Measurements from ENCODE around the gene NHS.

NHS gene

GRCh38 chrX:17736478-17736855, 361.5 kb downstream of the NHS start:
- Histone ChIP-seq H3K4me1 (ENCODE audit: insufficient read depth, low read length) (no peaks in the 10 kb centered on the region), H3K4me3 (ENCODE audit: low read depth in 1 of 2, low read length in 2 of 2) (no peak overlapping the region), H3K36me3 (ENCODE audit: insufficient read depth, low read length) (no peaks in the 10 kb centered on the region), H3K27me3 (ENCODE audit: insufficient read depth, low read length, poor library complexity) (no peaks in the 10 kb centered on the region), H3K9me3 (ENCODE audit: insufficient read depth, low read length, severe bottlenecking) (no peaks in the 10 kb centered on the region), H3K9ac (ENCODE audit: low read depth, low read length) (no peak overlapping the region), H2AFZ (ENCODE audit: low read depth, low read length) (no peak overlapping the region), H3K4me2 (ENCODE audit: insufficient read depth, low read length) (no peak overlapping the region), H3K27ac (ENCODE audit: low read length) (no peak overlapping the region), H4K20me1 (ENCODE audit: insufficient read depth, low read length) (no peaks in the 10 kb centered on the region), H3K79me2 (ENCODE audit: insufficient read depth, low read length) (no peaks in the 10 kb centered on the region)
- TF ChIP-seq CTCF (IDR thresholded peaks at IDR 0.05; ENCODE audit: borderline replicate concordance, extremely low read depth, low read length, poor library complexity, severe bottlenecking) (no peak), EZH2 (IDR thresholded peaks at IDR 0.05; ENCODE audit: borderline replicate concordance, low read depth, low read length, severe bottlenecking) (no peak)
- ATAC-seq (ENCODE audit: insufficient read depth, low read depth) (no peak), DNase-seq (no peak)

GRCh38 chrX:17736856-17737709, 362.1 kb downstream of the NHS start, which contains the start of gene SCML1:
TSS of gene SCML1 (plus strand) at chrX:17737493. CDS start at chrX:17744187, 6,694 bp downstream.
- H3K36me3 ChIP-seq (ENCODE audit: insufficient read depth, low read length): no peaks in the 10 kb centered on the region
- H3K27me3 ChIP-seq (ENCODE audit: insufficient read depth, low read length, poor library complexity): no peaks in the 10 kb centered on the region
- H4K20me1 ChIP-seq (ENCODE audit: insufficient read depth, low read length): no peaks in the 10 kb centered on the region
- no peak within 1 kb of the TSS for H3K27ac ChIP-seq (ENCODE audit: low read length)
- no peak within 1 kb of the TSS for H3K4me3 ChIP-seq (ENCODE audit: low read depth in 1 of 2, low read length in 2 of 2)
- no peak within 1 kb of the TSS for H3K9ac ChIP-seq (ENCODE audit: low read depth, low read length)
- no peak for ATAC-seq (ENCODE audit: insufficient read depth, low read depth)
- DNase-seq: no peak
- no peaks in the 10 kb centered on the region for H3K9me3 ChIP-seq (ENCODE audit: insufficient read depth, low read length, severe bottlenecking)
- no peak for TF ChIP-seq EZH2 (IDR thresholded peaks at IDR 0.05; ENCODE audit: borderline replicate concordance, low read depth, low read length, severe bottlenecking)
- TF ChIP-seq CTCF (IDR thresholded peaks at IDR 0.05; ENCODE audit: borderline replicate concordance, extremely low read depth, low read length, poor library complexity, severe bottlenecking): no peak
- H3K79me2 ChIP-seq (ENCODE audit: insufficient read depth, low read length): no peaks in the 10 kb centered on the region
- no peak within 1 kb of the TSS for H3K4me2 ChIP-seq (ENCODE audit: insufficient read depth, low read length)
- no peak within 1 kb of the TSS for H2AFZ ChIP-seq (ENCODE audit: low read depth, low read length)
- H3K4me1 ChIP-seq (ENCODE audit: insufficient read depth, low read length): no peaks in the 10 kb centered on the region

GRCh38 chrX:17737710-17737985, 362.6 kb downstream of the NHS start:
- H3K9me3 ChIP-seq (ENCODE audit: insufficient read depth, low read length, severe bottlenecking): no peaks in the 10 kb centered on the region
- no peak overlapping the region for H3K9ac ChIP-seq (ENCODE audit: low read depth, low read length)
- no peak overlapping the region for H2AFZ ChIP-seq (ENCODE audit: low read depth, low read length)
- H3K36me3 ChIP-seq (ENCODE audit: insufficient read depth, low read length): no peaks in the 10 kb centered on the region
- TF ChIP-seq EZH2 (IDR thresholded peaks at IDR 0.05; ENCODE audit: borderline replicate concordance, low read depth, low read length, severe bottlenecking) (no peak), CTCF (IDR thresholded peaks at IDR 0.05; ENCODE audit: borderline replicate concordance, extremely low read depth, low read length, poor library complexity, severe bottlenecking) (no peak)
- ATAC-seq (ENCODE audit: insufficient read depth, low read depth): no peak
- DNase-seq: no peak
- no peaks in the 10 kb centered on the region for H3K79me2 ChIP-seq (ENCODE audit: insufficient read depth, low read length)
- no peaks in the 10 kb centered on the region for H4K20me1 ChIP-seq (ENCODE audit: insufficient read depth, low read length)
- H3K4me2 ChIP-seq (ENCODE audit: insufficient read depth, low read length): no peak overlapping the region
- no peak overlapping the region for H3K27ac ChIP-seq (ENCODE audit: low read length)
- no peak overlapping the region for H3K4me3 ChIP-seq (ENCODE audit: low read depth in 1 of 2, low read length in 2 of 2)
- no peaks in the 10 kb centered on the region for H3K4me1 ChIP-seq (ENCODE audit: insufficient read depth, low read length)
- H3K27me3 ChIP-seq (ENCODE audit: insufficient read depth, low read length, poor library complexity): no peaks in the 10 kb centered on the region
